Body of pancreas (tissue), 4 donors: ENCODE data around the gene COPG2.

Experiments used
- CTCF ChIP-seq, 7 experiments: fragments of 450-650 bp in 4 of 7; fragments of 200-600 bp in 3 of 7; sonication (generic) in 3 of 7; IDR thresholded peaks; one replicate each; pipeline ENCODE4 v1.5.1; 2016 to 2019; ENCODE audit warnings: antibody characterized with exemption in 7 of 7
- POLR2A ChIP-seq, 3 donors: fragments of 450-650 bp; IDR thresholded peaks; one replicate each; pipeline ENCODE4 v1.6.1; 2016; ENCODE audit warnings: antibody characterized with exemption in 3 of 3, mild to moderate bottlenecking in 2 of 3

GRCh38 chr7:130481898-130482297, 186.7 kb downstream of the COPG2 start:
- no peak for TF ChIP-seq POLR2A (IDR thresholded peaks at IDR 0.05)
- TF ChIP-seq CTCF (IDR thresholded peaks at IDR 0.05) = no peak
